Panc1 (cell line): ENCODE results near the gene ANAPC15.

Experiments used
- CTCF ChIP-seq: fragments of 450-650 bp; IDR thresholded peaks from 2 replicates; pipeline ENCODE4 v1.5.1; 2017; ENCODE audit warnings: mild to moderate bottlenecking
- POLR2AphosphoS5 ChIP-seq: IDR thresholded peaks from 2 replicates; pipeline ENCODE4 v1.6.1; 2012; ENCODE audit warnings: mild to moderate bottlenecking, low read depth, low read length, moderate library complexity
- REST ChIP-seq, 2 experiments: IDR thresholded peaks; 2 replicates each; pipeline ENCODE4 v1.6.1; 2011 to 2012; ENCODE audit warnings: low read depth in 2 of 2, control low read depth in 1 of 2, low read length in 1 of 2, mild to moderate bottlenecking in 1 of 2, moderate library complexity in 1 of 2; ENCODE audit not compliant: insufficient read depth in 1 of 2
- SIN3A ChIP-seq: IDR thresholded peaks from 2 replicates; pipeline ENCODE4 v1.6.1; 2012; ENCODE audit warnings: low read depth, mild to moderate bottlenecking, low read length, moderate library complexity, borderline replicate concordance; ENCODE audit not compliant: insufficient read depth
- TCF7L2 ChIP-seq: IDR thresholded peaks from 2 replicates; pipeline ENCODE4 v1.6.1; 2011; ENCODE audit warnings: mild to moderate bottlenecking, low read depth, low read length, inconsistent platforms

GRCh38 chr11:72100009-72100408 lies 12.5 kb downstream of the ANAPC15 start:
- TF ChIP-seq CTCF: no peak
- no peak for TF ChIP-seq SIN3A
- TF ChIP-seq REST (IDR thresholded peaks at IDR 0.05; ENCODE audit: insufficient read depth in 1 of 2, low read depth in 2 of 2, low read length in 1 of 2): no peak
- no peak for TF ChIP-seq TCF7L2
- TF ChIP-seq POLR2AphosphoS5: no peak
